Activated CD4-positive, alpha-beta T cell treated with anti-CD3 and anti-CD28 coated beads for 24 hours (primary cell): ENCODE data around the gene METTL27.
"Not testable (repeated sequence)": the region's sequence is repeated elsewhere in the genome, so short reads cannot be mapped to it uniquely, and the experiment has no call there.

Experiments
- DNase-seq, 2 donors: peaks; one replicate each; pipeline ENCODE4 v3.0.0-alpha.2; 2020; ENCODE audit warnings: low read depth in 2 of 2

Gene METTL27

DNA sequence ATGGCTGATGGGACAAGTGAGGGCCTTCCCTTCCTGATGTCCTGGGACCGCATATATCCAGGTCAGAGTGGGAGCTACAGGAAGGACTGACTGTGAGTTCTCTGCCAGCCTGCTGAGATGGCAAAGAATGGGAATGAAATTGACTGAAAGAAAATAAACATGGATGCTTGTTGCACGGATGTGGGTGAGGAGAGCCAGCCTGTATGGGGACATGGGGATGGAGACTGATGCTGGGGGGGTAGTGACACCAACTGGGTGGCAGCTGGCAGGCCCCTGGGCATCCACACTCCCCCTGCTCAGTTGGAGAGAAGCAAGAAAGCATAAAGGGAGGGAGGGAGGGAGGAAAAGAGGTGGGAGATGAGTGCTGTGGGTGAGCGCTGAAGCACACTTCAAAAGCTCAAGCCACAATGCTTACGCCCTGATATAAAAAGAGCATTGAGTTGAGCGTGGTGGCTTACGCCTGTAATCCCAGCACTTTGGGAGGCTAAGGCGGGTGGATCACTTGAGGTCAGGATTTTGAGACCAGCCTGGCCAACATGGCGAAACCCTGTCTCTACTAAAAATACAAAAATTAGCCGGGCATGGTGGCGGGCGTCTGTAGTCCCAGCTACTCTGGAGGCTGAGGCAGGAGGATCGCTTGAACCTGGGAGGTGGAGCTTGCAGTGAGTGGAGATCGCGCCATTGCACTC, 20.6 kb downstream of the METTL27 start:
- DNase-seq: not testable (repeated sequence)

DNA sequence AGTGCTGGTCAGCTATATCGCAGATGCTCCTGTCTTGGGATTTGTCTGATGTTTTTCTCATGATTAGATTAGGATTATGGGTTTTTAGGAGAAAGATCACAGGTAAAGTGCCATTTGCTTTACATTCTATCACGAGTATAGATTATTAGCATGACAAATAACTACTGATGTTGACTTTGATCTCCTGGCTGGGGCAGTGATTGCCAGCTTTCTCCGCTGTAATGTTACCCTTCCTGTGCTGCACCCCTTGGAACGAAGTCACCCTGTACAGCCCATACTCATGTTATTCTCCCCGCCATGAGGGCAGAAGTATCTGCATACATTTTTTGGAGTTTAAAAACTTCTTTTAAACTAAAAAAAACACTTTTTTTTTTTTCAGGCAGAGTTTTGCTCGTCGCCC, 22.3 kb downstream of the METTL27 start:
- DNase-seq: no peak

DNA sequence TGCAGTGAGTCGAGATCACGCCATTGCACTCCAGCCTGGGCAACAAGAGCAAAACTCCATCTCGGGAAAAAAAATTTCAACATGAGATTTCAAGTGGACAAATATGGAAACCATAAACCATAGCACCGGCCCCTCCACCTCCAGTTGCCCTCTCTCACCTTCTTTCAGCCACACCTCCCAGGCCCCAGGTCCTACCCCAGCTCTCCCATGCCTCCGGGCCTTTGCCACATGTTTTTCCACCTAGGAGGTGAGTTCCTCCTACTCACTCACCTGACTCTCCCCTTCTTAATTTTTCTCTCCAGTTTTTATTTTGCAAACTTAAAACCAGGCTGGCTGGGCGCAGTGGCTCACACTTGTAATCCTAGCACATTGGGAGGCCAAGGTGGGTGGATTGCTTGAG, 25.2 kb downstream of the METTL27 start:
- DNase-seq: no peak

GRCh38 chr7:73815436-73815835, 26.9 kb downstream of the METTL27 start:
- no peak for DNase-seq

DNA sequence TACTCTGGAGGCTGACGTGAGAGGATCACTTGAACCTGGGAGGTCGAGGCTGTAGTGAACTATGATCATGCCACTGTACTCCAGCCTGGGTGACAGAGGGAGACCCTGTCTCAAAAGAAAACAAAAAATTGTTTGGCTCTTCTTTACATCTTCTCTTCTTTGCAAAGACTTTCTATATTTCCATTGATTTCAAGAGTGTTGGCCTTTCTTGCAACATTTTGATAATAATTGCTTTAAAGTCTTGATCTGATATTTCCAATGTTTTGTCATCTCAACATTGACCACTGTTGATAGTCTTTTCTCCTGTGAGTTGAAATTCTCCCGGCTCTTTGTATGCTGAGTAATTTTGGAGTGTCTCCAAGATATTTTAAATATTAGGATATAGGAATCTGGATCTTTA, 29.3 kb downstream of the METTL27 start:
- no peak for DNase-seq

GRCh38 chr7:73811760-73812168, 30.6 kb downstream of the METTL27 start:
- peak; percentile 39 to 55 for DNase-seq

DNA sequence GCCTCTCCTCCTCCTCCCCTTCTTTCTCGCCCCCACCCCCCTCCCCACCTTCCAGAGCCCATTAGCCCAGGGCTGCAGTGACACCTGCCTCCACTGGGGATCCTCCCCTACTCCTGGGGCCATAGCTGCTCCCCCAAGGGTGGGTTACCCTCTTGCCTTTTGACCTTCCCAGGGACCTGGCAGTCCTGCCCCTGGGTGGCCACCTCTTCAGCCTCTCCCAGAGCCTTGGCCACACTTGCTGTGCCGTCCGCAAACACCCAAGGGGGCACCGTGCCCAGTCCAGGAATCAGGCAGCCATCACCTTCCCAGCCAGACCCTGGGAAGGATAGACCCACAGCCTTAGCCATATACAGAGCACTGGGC, 31.3 kb downstream of the METTL27 start:
- no peak for DNase-seq

- no peak for DNase-seq
These were observed 32.8 kb downstream of the METTL27 start for GRCh38 chr7:73809467-73809951.

DNA sequence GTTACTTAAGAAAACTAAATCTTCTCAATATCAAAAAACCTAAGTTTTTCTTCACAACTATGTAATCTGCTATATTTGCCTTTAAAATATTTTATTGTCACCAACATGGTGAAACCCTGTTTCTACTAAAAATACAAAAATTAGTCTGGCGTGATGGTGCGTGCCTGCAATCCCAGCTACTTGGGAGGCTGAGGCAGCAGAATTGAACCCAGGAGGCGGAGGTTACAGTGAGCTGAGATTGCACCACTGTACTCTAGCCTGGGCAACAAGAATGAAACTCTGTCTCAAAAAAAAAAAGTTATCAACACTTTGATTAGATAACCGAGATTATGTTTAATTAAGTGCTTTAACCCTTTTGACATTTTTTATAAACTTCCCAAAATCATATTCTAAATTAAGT, 39.9 kb downstream of the METTL27 start:
- no peak for DNase-seq

DNA sequence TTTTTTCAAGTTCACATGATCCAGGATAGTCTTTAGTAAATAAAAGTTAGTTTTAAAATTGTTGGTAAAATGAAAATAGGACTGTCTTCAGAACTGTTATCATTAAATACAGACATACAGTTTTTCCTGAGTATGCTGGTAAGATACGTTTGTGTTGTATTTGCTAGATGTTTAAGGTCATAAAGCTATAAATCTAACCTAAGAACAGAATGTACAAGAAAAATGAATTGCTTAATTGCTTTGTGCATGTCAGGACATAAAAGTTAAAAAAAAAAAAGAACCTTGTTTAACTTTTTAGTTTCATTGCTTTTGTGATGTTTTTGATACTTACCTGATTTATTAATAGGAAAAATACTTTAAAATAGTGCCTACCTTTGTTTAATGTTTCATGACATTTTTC, 40.7 kb downstream of the METTL27 start:
- DNase-seq: no peak

GRCh38 chr7:73799282-73800141, 42.8 kb downstream of the METTL27 start:
- DNase-seq: no peak

DNA sequence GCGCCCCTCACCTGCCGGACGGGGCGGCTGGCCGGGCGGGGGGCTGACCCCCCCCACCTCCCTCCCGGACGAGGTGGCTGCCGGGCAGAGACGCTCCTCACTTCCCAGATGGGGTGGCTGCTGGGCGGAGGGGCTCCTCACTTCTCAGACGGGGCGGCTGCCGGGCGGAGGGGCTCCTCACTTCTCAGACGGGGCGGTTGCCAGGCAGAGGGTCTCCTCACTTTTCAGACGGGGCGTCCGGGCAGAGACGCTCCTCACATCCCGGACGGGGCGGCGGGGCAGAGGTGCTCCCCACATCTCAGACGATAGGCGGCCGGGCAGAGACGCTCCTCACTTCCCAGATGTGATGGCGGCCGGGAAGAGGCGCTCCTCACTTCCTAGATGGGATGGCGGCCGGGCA, 45.1 kb downstream of the METTL27 start:
- not testable (repeated sequence) for DNase-seq

DNA sequence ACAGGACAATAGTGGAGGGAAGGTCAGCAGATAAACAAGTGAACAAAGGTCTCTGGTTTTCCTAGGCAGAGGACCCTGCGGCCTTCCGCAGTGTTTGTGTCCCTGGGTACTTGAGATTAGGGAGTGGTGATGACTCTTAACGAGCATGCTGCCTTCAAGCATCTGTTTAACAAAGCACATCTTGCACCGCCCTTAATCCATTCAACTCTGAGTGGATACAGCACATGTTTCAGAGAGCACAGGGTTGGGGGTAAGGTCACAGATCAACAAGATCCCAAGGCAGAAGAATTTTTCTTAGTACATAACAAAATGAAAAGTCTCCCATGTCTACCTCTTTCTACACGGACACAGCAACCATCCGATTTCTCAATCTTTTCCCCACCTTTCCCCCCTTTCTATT, 45.7 kb downstream of the METTL27 start:
- not testable (repeated sequence) for DNase-seq

GRCh38 chr7:73795188-73795587, 47.1 kb downstream of the METTL27 start:
- DNase-seq: not testable (repeated sequence)

- DNase-seq: not testable (repeated sequence)
These were observed 51.1 kb downstream of the METTL27 start for GRCh38 chr7:73791170-73791690.

- DNase-seq: no peak
These were observed 53.3 kb downstream of the METTL27 start for GRCh38 chr7:73789051-73789450.

DNA sequence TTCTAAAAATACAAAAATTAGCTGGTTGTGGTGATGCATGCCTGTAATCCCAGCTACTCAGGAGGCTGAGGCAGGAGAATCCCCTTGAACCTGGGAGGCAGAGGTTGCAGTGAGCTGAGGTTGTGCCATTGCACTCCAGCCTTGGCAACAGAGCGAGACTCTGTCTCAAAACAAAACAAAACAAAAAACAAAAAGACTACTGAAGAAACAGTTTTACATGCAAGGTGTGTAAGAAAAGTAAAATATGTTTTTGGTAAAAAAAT, 54.6 kb downstream of the METTL27 start:
- DNase-seq: not testable (repeated sequence)

DNA sequence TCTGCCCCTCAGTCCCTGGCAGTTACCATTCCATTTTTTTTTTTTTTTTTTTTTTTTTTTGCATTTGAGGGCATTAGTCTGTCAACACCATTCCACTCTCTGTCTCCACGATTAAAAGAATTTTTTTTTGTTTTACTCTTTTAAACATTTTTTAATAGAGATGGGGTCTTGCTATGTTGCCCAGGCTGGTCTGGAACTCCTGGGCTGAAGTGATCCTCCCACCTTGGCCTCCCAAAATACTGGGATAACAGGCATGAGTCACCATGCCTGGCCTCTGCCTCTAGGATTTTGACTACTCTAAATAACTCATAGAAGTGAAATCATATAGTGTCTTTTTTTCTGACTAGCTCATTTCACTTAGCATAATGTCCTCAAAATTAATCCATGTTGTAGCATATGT, 55.7 kb downstream of the METTL27 start:
- no peak for DNase-seq
